ENCODE data around the gene SAMD8. TPM values are rescaled to one million over a fixed set of nuclear protein-coding genes. Genes with fewer than 3 reads are reported as not detected.

SAMD8 gene
- total and polyA plus RNA-seq, 10 of the 15 experiments (the other 5 are each of a cell fraction or from before 2014, with no cell fraction given), result 2.8 to 26.0 (median 9.3) TPM

DNA sequence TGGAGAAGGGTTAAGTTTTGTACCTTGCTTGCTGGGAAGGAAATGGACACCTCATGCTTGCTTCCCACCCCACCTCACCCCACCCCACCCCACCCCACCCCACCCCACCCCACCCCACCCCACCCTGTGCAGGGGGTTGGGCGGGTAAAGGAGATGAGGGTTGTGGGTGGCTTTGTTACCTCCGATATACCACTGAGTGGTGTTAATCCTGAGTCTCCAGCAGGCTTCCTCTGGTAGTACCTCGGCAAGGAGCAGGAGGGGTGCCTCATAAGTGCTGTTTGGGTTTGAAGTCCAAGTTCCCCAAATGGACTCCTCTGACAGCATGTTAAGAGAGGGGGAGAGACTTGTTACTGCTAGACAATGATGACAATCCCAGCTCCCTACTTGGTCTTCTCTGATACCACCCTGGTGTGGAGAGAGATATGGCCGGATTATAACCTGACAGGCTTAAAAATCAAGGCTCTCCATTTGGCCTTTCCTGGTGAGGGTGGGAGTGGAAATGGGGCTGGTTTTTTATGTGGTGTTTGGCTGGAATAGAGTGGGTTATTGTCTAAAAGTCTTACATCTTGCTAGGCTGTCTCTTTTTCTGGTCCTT is 11.7 kb downstream of the SAMD8 start (continued):
- TF ChIP-seq ELK1 (IDR thresholded peaks at IDR 0.05; ENCODE audit: low read depth, low read length) (no peak), ATF3 (IDR thresholded peaks at IDR 0.05; ENCODE audit: borderline replicate concordance, extremely low read depth, low read depth, low read length) (no peak), TAF1 (IDR thresholded peaks at IDR 0.05; ENCODE audit: borderline replicate concordance, low read depth, low read length) (no peak), GATAD2B (conservative IDR thresholded peaks at IDR 0.05; ENCODE audit: low read depth) (no peak), SIX5 (IDR thresholded peaks at IDR 0.05; ENCODE audit: low read depth, low read length, severe bottlenecking) (no peak)

- TF ChIP-seq POLR2AphosphoS5 (IDR thresholded peaks at IDR 0.05; ENCODE audit: low read length), result no peak
- no peak for TF ChIP-seq TCF12 (IDR thresholded peaks at IDR 0.05; ENCODE audit: low read depth, low read length)
- no peak for TF ChIP-seq CBFB (IDR thresholded peaks at IDR 0.05; ENCODE audit: low read depth)
- TF ChIP-seq, protein P1, sequence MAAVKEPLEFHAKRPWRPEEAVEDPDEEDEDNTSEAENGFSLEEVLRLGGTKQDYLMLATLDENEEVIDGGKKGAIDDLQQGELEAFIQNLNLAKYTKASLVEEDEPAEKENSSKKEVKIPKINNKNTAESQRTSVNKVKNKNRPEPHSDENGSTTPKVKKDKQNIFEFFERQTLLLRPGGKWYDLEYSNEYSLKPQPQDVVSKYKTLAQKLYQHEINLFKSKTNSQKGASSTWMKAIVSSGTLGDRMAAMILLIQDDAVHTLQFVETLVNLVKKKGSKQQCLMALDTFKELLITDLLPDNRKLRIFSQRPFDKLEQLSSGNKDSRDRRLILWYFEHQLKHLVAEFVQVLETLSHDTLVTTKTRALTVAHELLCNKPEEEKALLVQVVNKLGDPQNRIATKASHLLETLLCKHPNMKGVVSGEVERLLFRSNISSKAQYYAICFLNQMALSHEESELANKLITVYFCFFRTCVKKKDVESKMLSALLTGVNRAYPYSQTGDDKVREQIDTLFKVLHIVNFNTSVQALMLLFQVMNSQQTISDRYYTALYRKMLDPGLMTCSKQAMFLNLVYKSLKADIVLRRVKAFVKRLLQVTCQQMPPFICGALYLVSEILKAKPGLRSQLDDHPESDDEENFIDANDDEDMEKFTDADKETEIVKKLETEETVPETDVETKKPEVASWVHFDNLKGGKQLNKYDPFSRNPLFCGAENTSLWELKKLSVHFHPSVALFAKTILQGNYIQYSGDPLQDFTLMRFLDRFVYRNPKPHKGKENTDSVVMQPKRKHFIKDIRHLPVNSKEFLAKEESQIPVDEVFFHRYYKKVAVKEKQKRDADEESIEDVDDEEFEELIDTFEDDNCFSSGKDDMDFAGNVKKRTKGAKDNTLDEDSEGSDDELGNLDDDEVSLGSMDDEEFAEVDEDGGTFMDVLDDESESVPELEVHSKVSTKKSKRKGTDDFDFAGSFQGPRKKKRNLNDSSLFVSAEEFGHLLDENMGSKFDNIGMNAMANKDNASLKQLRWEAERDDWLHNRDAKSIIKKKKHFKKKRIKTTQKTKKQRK (IDR thresholded peaks at IDR 0.05; ENCODE audit: low read depth, low read length), result no peak
- Histone ChIP-seq H3K9me3 (replicated peaks; ENCODE audit: control insufficient read depth, insufficient read depth, low read length) (no peaks in the 10 kb centered on the region), H3K79me2 (ENCODE audit: control insufficient read depth, insufficient read depth, low read length) (peaks cover 38% of the 10 kb centered on the region), H3K4me3 (no peak overlapping the region), H3K4me2 (ENCODE audit: control insufficient read depth, insufficient read depth) (no peak overlapping the region), H3K27me3 (replicated peaks in 1 of 2; ENCODE audit: control insufficient read depth in 2 of 2, insufficient read depth in 2 of 2, low read length in 1 of 2) (no peaks in the 10 kb centered on the region), H2AFZ (ENCODE audit: control insufficient read depth, low read depth, low read length) (no peak overlapping the region), H3K9ac (ENCODE audit: control insufficient read depth, insufficient read depth, low read length) (no peak overlapping the region), H3K4me1 (ENCODE audit: control insufficient read depth, insufficient read depth, low read length) (peaks cover 4% of the 10 kb centered on the region; the same call in 1 of the 2 replicates), H3K27ac (ENCODE audit: control insufficient read depth, insufficient read depth) (no peak overlapping the region), H3K36me3 (ENCODE audit: control insufficient read depth in 2 of 2, insufficient read depth in 2 of 2, low read length in 1 of 2) (peaks cover 0 to 12% of the 10 kb centered on the region in 2 experiments), H4K20me1 (ENCODE audit: control insufficient read depth, insufficient read depth) (no peaks in the 10 kb centered on the region)
- CTCF ChIA-PET, result interaction anchor here (0.6 kb wide), 1 partner anchor 272 kb away, joined by 3 read pairs; no protein-coding TSS in a partner anchor
- BruUV-seq (replicated peaks), result TSS peak; percentile 37
- RAD21 ChIA-PET (ENCODE audit: unreplicated experiment), result no interaction called here
- no peak for FAIRE-seq
- WGBS (ENCODE audit: insufficient coverage, insufficient replicate concordance, low lambda C conversion rate, missing lambda C conversion rate), result 74% methylated on average over 2 of the region's 2 CpGs
- POLR2A ChIA-PET, result interaction anchor here (0.6 to 0.9 kb wide), 2 partner anchors 17 to 83 kb away, joined by 4 read pairs; no protein-coding TSS in a partner anchor
- SMC1A ChIA-PET (ENCODE audit: uncharacterized antibody, unreplicated experiment), result no interaction called here
- DNase-seq (ENCODE audit: low read depth, low spot score), result no peak
- intact Hi-C loops (cut with micrococcal nuclease; ENCODE audit: unreplicated experiment), result no loop called here
- ATAC-seq, result no peak
- in situ Hi-C loops (cut with MboI), result no loop called here
These were observed 14.8 kb downstream of the SAMD8 start for GRCh38 chr10:75126277-75126676.

Data from GM12878 (cell line).